ENCODE measurements around the gene NRXN2.

DNA sequence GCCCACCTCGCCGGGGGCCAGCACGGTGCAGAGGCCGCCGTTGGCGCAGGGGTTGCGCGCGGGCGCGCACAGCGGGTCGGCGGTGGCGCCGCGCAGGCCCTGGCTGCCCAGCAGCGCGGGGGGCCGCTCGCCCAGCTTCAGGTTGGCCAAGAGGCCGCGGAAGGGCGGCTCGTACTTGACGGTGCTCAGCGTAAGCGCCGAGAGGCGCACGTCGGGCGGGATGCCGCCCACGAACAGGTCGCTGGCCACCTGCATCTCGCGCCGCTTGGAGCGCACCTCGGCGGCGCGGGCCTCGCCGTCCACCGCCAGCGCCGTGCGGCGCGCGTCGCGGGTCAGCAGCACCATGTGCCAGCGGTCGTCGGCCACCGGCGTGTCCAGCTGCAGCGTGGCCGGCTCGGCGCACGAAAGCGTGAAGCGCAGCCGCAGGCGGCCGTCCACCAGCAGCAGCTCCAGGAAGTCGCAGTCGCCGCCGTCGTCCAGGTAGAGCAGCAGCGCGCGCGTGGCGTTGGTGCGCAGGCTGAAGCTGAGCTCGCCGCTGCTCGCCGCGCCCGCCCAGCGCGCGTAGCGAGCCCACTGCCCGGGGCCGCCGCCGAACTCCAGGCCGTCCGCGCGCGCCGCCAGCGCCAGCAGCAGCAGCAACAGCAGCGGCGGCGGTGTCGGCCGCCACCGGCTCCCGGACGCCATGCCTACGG lies 9.8 kb downstream of the NRXN2 start:
- TF ChIP-seq, protein P1, sequence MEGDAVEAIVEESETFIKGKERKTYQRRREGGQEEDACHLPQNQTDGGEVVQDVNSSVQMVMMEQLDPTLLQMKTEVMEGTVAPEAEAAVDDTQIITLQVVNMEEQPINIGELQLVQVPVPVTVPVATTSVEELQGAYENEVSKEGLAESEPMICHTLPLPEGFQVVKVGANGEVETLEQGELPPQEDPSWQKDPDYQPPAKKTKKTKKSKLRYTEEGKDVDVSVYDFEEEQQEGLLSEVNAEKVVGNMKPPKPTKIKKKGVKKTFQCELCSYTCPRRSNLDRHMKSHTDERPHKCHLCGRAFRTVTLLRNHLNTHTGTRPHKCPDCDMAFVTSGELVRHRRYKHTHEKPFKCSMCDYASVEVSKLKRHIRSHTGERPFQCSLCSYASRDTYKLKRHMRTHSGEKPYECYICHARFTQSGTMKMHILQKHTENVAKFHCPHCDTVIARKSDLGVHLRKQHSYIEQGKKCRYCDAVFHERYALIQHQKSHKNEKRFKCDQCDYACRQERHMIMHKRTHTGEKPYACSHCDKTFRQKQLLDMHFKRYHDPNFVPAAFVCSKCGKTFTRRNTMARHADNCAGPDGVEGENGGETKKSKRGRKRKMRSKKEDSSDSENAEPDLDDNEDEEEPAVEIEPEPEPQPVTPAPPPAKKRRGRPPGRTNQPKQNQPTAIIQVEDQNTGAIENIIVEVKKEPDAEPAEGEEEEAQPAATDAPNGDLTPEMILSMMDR (IDR thresholded peaks at IDR 0.05; ENCODE audit: extremely low read depth in 1 of 2, insufficient read depth in 1 of 2, low read depth in 1 of 2, low read length in 2 of 2) = no peak
- TF ChIP-seq MYC (IDR thresholded peaks at IDR 0.05; ENCODE audit: low read depth, low read length) (no peak), POLR2AphosphoS5 (IDR thresholded peaks at IDR 0.05; ENCODE audit: insufficient read depth, low read depth, low read length) (no peak), POLR2A (IDR thresholded peaks at IDR 0.05; ENCODE audit: low read depth, low read length) (no peak), EZH2 (IDR thresholded peaks at IDR 0.05; ENCODE audit: borderline replicate concordance, low read depth, low read length, severe bottlenecking) (peak; percentile 92), JUN (IDR thresholded peaks at IDR 0.05; ENCODE audit: borderline replicate concordance, insufficient read depth, insufficient read length, low read depth) (no peak)

All from endothelial cell of umbilical vein (primary cell).